Tibial nerve (tissue), 4 donors: ENCODE measurements around the gene DGKE. TPM values are rescaled to one million over a fixed set of nuclear protein-coding genes. Genes with fewer than 3 reads are reported as not detected.

Experiments used
- DNase-seq, 2 donors: peaks; one replicate each; pipeline ENCODE4 v3.0.0-alpha.2; 2019; ENCODE audit warnings: low spot score in 2 of 2
- H3K27ac ChIP-seq, 4 donors: fragments of 200-600 bp; sonication (generic) in 3 of 4; one replicate each; pipeline ENCODE4 v1.5.1; 2017 to 2019; ENCODE audit warnings: mild to moderate bottlenecking in 1 of 4
- H3K27me3 ChIP-seq, 2 donors: fragments of 200-600 bp; sonication (generic) in 1 of 2; one replicate each; pipeline versions ENCODE4 v1.5.1 to v1.6.0; 2017 to 2019
- H3K36me3 ChIP-seq, 3 donors: fragments of 200-600 bp; sonication (generic); one replicate each; pipeline ENCODE4 v1.5.1; 2018 to 2019
- H3K4me1 ChIP-seq, 4 donors: fragments of 200-600 bp; sonication (generic) in 3 of 4; one replicate each; pipeline ENCODE4 v1.5.1; 2017 to 2019
- H3K4me3 ChIP-seq, 4 donors: fragments of 200-600 bp; sonication (generic) in 3 of 4; one replicate each; pipeline ENCODE4 v1.5.1; 2017 to 2019; ENCODE audit warnings: mild to moderate bottlenecking in 1 of 4, moderate library complexity in 1 of 4
- H3K9me3 ChIP-seq, 4 donors: fragments of 200-600 bp; sonication (generic) in 3 of 4; one replicate each; pipeline ENCODE4 v1.5.1; 2017 to 2019
- EP300 ChIP-seq, 2 donors: sonication (generic); formaldehyde crosslinking; IDR thresholded peaks; one replicate each; pipeline ENCODE4 v1.6.1; 2017; ENCODE audit warnings: antibody characterized with exemption in 2 of 2, mild to moderate bottlenecking in 1 of 2
- POLR2A ChIP-seq, 2 donors: fragments of 450-650 bp; IDR thresholded peaks; one replicate each; pipeline ENCODE4 v1.6.1; 2017; ENCODE audit warnings: antibody characterized with exemption in 2 of 2, mild to moderate bottlenecking in 2 of 2, moderate library complexity in 2 of 2
- WGBS, 2 donors: methylation state at CpG; one replicate each; pipeline ENCODE4 v1.1.5; 2018; 5-methylcytosine and 5-hydroxymethylcytosine counted together
- total RNA-seq, 4 donors: library from RNA; depleted of rRNA; stranded (reverse); fragments of >200 nt; gene quantifications; one replicate each; pipeline ENCODE4 v1.1.0, GENCODE V29; 2016
- TF ChIP-seq, protein P1 (sequence below), 5 experiments: fragments of 200-600 bp in 3 of 5; fragments of 450-650 bp in 2 of 5; sonication (generic) in 3 of 5; IDR thresholded peaks; one replicate each; pipeline ENCODE4 v1.5.1; 2016 to 2019; ENCODE audit warnings: antibody characterized with exemption in 5 of 5, mild to moderate bottlenecking in 3 of 5, moderate library complexity in 2 of 5

Gene DGKE
- total RNA-seq, 4 donors from 2014 or later: 10.5 to 45.9 (median 13.4) TPM

DNA sequence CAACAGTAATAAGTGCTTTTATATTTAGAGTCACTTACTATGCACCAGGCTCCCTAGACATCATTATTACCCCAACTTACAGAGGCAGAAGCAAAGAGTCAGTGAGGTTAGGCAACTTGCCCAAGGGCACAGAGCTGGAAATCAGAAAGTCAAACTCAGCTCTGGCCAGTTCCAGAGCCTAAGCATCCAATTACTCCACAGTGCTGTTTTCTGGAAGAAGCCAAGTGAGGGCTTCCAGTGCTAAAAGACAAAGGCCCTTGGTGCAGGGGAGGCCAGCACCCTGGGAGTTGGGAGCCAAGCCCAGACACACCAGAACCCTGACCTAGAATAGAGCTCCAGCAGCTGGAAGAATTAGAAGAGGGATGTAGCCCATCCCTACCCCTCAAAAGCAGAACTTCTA, 40.4 kb upstream of the DGKE start:
- DNase-seq: no peak
- no peak overlapping the region for H3K27ac ChIP-seq
- no peaks in the 10 kb centered on the region for H3K27me3 ChIP-seq
- TF ChIP-seq EP300 (IDR thresholded peaks at IDR 0.05): no peak
- TF ChIP-seq, protein P1, sequence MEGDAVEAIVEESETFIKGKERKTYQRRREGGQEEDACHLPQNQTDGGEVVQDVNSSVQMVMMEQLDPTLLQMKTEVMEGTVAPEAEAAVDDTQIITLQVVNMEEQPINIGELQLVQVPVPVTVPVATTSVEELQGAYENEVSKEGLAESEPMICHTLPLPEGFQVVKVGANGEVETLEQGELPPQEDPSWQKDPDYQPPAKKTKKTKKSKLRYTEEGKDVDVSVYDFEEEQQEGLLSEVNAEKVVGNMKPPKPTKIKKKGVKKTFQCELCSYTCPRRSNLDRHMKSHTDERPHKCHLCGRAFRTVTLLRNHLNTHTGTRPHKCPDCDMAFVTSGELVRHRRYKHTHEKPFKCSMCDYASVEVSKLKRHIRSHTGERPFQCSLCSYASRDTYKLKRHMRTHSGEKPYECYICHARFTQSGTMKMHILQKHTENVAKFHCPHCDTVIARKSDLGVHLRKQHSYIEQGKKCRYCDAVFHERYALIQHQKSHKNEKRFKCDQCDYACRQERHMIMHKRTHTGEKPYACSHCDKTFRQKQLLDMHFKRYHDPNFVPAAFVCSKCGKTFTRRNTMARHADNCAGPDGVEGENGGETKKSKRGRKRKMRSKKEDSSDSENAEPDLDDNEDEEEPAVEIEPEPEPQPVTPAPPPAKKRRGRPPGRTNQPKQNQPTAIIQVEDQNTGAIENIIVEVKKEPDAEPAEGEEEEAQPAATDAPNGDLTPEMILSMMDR (IDR thresholded peaks at IDR 0.05): no peak
- TF ChIP-seq POLR2A (IDR thresholded peaks at IDR 0.05): no peak
- H3K36me3 ChIP-seq: peaks cover 0 to 4% (median 0%) of the 10 kb centered on the region in 3 donors
- no peaks in the 10 kb centered on the region for H3K9me3 ChIP-seq
- peaks cover 0 to 7% (median 0%) of the 10 kb centered on the region in 4 donors for H3K4me1 ChIP-seq
- no peak overlapping the region for H3K4me3 ChIP-seq

DNA sequence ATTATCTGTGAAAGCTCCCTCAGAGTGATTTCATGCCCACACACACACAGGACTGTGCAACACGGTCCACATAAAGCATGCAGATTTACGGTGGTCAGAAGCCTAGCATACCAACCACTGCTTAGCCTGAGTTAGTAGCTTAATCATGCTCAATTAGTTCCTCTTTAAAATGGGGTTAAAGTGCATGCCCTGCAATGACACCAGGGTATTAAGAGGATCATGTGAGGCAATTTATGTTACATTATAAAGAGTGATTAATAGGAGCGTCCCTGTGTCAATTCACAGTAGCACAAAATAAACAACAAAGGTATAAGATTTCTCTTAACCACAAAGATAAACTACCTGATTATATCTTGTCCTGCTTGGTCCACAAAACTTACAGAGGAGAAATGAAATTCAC, 40.0 kb upstream of the DGKE start:
- Histone ChIP-seq H3K9me3 (no peaks in the 10 kb centered on the region), H3K4me1 (peaks cover 0 to 7% (median 0%) of the 10 kb centered on the region in 4 donors), H3K4me3 (no peak overlapping the region), H3K36me3 (peaks cover 0 to 4% (median 0%) of the 10 kb centered on the region in 3 donors), H3K27ac (no peak overlapping the region), H3K27me3 (no peaks in the 10 kb centered on the region)
- DNase-seq: no peak
- no peak for TF ChIP-seq POLR2A (IDR thresholded peaks at IDR 0.05)
- TF ChIP-seq, protein P1 (IDR thresholded peaks at IDR 0.05): no peak
- no peak for TF ChIP-seq EP300 (IDR thresholded peaks at IDR 0.05)
- WGBS, 2 donors: 33 to 40% methylated on average over 3 of the region's 3 CpGs

DNA sequence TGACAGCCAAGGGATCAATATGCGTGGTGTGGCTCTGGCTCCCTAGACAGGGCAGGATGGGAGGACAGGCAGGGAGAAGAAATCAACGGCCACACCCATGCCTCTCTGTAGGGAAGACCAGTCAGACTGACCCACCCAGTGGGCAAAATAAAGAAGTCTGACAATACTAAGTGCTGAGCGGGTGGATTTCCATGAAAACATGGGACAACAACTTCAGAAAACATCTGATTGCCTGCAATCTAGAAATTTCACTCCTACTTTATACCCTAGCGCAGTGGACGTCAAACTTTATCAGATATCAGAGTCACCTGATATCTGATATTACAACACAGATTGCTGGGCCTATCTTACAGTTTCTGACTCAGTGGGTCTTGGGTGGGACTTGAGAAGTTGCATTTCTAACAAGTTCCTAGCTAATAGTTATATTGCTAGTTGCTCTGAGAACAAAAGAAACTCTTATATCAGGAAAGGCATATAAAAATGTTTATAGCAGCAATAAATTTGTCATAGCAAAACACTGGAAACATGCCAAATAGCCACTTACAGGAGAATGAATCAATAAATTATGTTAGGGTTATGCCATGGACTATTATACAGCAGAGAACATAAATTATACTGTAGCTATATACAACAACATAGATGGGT, 38.6 kb upstream of the DGKE start:
- Histone ChIP-seq H3K9me3 (no peaks in the 10 kb centered on the region), H3K4me1 (peaks cover 0 to 7% (median 0%) of the 10 kb centered on the region in 4 donors), H3K27me3 (no peaks in the 10 kb centered on the region), H3K27ac (no peak overlapping the region), H3K4me3 (no peak overlapping the region), H3K36me3 (peaks cover 0 to 4% (median 0%) of the 10 kb centered on the region in 3 donors)
- TF ChIP-seq POLR2A (IDR thresholded peaks at IDR 0.05) (no peak), EP300 (IDR thresholded peaks at IDR 0.05) (no peak)
- TF ChIP-seq, protein P1 (IDR thresholded peaks at IDR 0.05): no peak
- DNase-seq: no peak
- WGBS, 2 donors: 79 to 84% methylated on average over 5 of the region's 5 CpGs

DNA sequence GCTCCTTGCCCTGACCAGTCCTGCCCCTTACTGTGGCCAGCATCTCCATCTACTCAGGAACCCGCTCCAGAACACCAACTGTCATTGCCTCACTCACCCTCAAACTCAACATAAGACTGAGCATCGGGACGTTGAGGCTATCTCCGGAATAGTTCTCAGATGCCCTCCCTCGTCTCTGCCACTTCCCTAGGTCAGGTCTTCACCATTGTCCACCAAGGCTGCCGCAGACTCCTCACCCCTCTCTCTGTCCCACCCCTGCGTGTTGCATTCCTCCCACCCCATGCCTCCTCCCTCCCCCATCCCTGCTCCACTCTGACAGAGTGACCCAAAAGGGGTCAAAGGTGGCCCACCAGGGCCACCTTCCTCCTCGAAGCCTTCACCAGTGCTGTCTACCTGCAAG, 37.4 kb upstream of the DGKE start:
- H3K27me3 ChIP-seq: no peaks in the 10 kb centered on the region
- no peak for TF ChIP-seq POLR2A (IDR thresholded peaks at IDR 0.05)
- TF ChIP-seq, protein P1 (IDR thresholded peaks at IDR 0.05): no peak
- no peak for TF ChIP-seq EP300 (IDR thresholded peaks at IDR 0.05)
- no peaks in the 10 kb centered on the region for H3K9me3 ChIP-seq
- no peak overlapping the region for H3K4me3 ChIP-seq
- H3K27ac ChIP-seq: no peak overlapping the region
- no peak for DNase-seq
- peaks cover 0 to 8% (median 0%) of the 10 kb centered on the region in 4 donors for H3K4me1 ChIP-seq
- 84 to 88% methylated on average over 8 of the region's 8 CpGs for WGBS, 2 donors
- H3K36me3 ChIP-seq: peaks cover 0 to 4% (median 0%) of the 10 kb centered on the region in 3 donors

DNA sequence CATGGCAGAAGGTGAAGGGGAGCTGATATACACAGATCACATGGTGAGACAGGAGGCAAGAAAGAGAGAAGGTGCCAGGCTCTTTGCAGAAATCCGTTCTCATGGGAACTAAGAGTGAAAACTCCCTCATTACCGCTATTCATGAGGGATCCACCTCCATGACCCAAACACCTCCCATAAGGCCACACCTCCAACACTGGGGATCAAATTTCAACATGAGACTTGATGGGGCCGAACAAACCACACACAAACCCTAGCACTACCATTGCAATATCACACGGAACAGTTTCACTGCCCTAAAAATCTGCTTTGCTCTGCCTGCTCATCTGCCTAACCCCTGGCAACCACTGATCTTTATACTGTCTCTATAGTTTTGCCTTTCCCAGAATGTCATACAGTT, 35.0 kb upstream of the DGKE start:
- 23 to 32% methylated on average over 4 of the region's 4 CpGs for WGBS, 2 donors

More for the DNA sequence above, 35.0 kb upstream of the DGKE start:
- no peak overlapping the region for H3K4me3 ChIP-seq
- no peak overlapping the region for H3K27ac ChIP-seq
- peaks cover 0 to 24% (median 0%) of the 10 kb centered on the region in 4 donors for H3K4me1 ChIP-seq
- H3K36me3 ChIP-seq: peaks cover 0 to 4% (median 0%) of the 10 kb centered on the region in 3 donors
- H3K9me3 ChIP-seq: no peaks in the 10 kb centered on the region
- no peak for DNase-seq
- TF ChIP-seq EP300 (IDR thresholded peaks at IDR 0.05) (no peak), POLR2A (IDR thresholded peaks at IDR 0.05) (no peak)
- TF ChIP-seq, protein P1 (IDR thresholded peaks at IDR 0.05): no peak
- no peaks in the 10 kb centered on the region for H3K27me3 ChIP-seq
